Measurements from ENCODE around the gene TMEM259. TPM values are rescaled to one million over a fixed set of nuclear protein-coding genes. Genes with fewer than 3 reads are reported as not detected.

Gene TMEM259
- total RNA-seq, 1 experiment from 2014 or later, result 171 TPM

- Histone ChIP-seq H3K4me1 (ENCODE audit: insufficient read depth, low read length) (no peaks in the 10 kb centered on the region), H3K27me3 (ENCODE audit: insufficient read depth, low read length) (peaks cover 10% of the 10 kb centered on the region), H3K14ac (ENCODE audit: insufficient read depth, low read length) (no peak overlapping the region), H3K4ac (ENCODE audit: low read depth, low read length) (no peak overlapping the region), H2BK120ac (ENCODE audit: low read depth, low read length, poor library complexity, severe bottlenecking) (no peak overlapping the region), H3K27ac (ENCODE audit: insufficient read length, low read depth, low read length) (no peak overlapping the region), H3K79me2 (ENCODE audit: insufficient read depth, low read length) (no peaks in the 10 kb centered on the region), H4K8ac (replicated peaks; ENCODE audit: insufficient read length, low read depth, low read length) (no peak overlapping the region), H3K23me2 (ENCODE audit: insufficient read length, low read depth, low read length, poor library complexity, severe bottlenecking) (peaks cover 10% of the 10 kb centered on the region), H2BK15ac (ENCODE audit: low read depth, low read length) (no peak overlapping the region), H2AK5ac (ENCODE audit: insufficient read length, low read length) (no peak overlapping the region), H2AFZ (ENCODE audit: low read length) (no peak overlapping the region), H3K79me1 (ENCODE audit: insufficient read depth, low read depth, low read length, poor library complexity, severe bottlenecking) (no peaks in the 10 kb centered on the region), H2BK5ac (ENCODE audit: insufficient read length, low read length) (no peak overlapping the region), H2BK12ac (ENCODE audit: insufficient read length, low read depth, low read length) (no peak overlapping the region), H3K56ac (ENCODE audit: insufficient read length, low read depth, low read length) (no peak overlapping the region), H2BK20ac (ENCODE audit: low read depth, low read length, poor library complexity, severe bottlenecking) (no peak overlapping the region), H3K23ac (ENCODE audit: insufficient read length, low read depth, low read length) (no peak overlapping the region), H3K9ac (ENCODE audit: extremely low read depth, insufficient read length, low read length) (no peak overlapping the region), H3K4me2 (ENCODE audit: insufficient read depth, insufficient read length, low read length) (no peak overlapping the region), H3T11ph (ENCODE audit: low read length) (no peak overlapping the region), H3K18ac (ENCODE audit: insufficient read length, low read depth, low read length) (no peak overlapping the region), H4K91ac (ENCODE audit: insufficient read length, low read depth, low read length) (no peak overlapping the region), H3K9me3 (ENCODE audit: control insufficient read depth, low read depth, low read length) (no peaks in the 10 kb centered on the region), H4K5ac (ENCODE audit: insufficient read length, low read depth, low read length) (no peak overlapping the region), H4K20me1 (ENCODE audit: control insufficient read depth, insufficient read depth, insufficient read length) (peaks cover 4% of the 10 kb centered on the region)
- no peak for TF ChIP-seq CTCF (conservative IDR thresholded peaks at IDR 0.05)
- H3K4me3 Mint-ChIP-seq, result peak overlapping the region in 1 of 2 experiments; percentile 9; a peak in 1 of 5 replicates
- peaks cover 50% of the 10 kb centered on the region for H3K27me3 Mint-ChIP-seq (ENCODE audit: low read depth)
- peaks cover 0 to 6% (median 0%) of the 10 kb centered on the region in 3 experiments; a peak in 3 of 7 replicates for H3K36me3 Mint-ChIP-seq (ENCODE audit: insufficient read depth in 1 of 3, low read depth in 3 of 3)
- no peak for DNase-seq
- peak overlapping the region in 1 of 3 experiments; percentile 4; a peak in 1 of 7 replicates for H3K27ac Mint-ChIP-seq
- WGBS (ENCODE audit: extremely low coverage, insufficient read length, low lambda C conversion rate), result no CpG with 5 or more reads among the region's 6 CpGs
- H3K9me3 Mint-ChIP-seq, result no peaks in the 10 kb centered on the region; a peak in 1 of 5 replicates
- H3K4me1 Mint-ChIP-seq, result peaks cover 5 to 10% of the 10 kb centered on the region in 2 experiments
These were observed 22.9 kb downstream of the TMEM259 start for GRCh38 chr19:998064-998463.

Data from H9 (cell line).